ENCODE results near the gene ACYP2.
A peak's percentile ranks its signal among the peaks of the same experiment; 100 is the strongest.
"Not testable (repeated sequence)": the region's sequence is repeated elsewhere in the genome, so short reads cannot be mapped to it uniquely, and the experiment has no call there.

ACYP2 gene

GRCh38 chr2:54099370-54099769 lies 16.0 kb upstream of the ACYP2 start:
- no peak for DNase-seq (ENCODE audit: low read depth in 3 of 3)

DNA sequence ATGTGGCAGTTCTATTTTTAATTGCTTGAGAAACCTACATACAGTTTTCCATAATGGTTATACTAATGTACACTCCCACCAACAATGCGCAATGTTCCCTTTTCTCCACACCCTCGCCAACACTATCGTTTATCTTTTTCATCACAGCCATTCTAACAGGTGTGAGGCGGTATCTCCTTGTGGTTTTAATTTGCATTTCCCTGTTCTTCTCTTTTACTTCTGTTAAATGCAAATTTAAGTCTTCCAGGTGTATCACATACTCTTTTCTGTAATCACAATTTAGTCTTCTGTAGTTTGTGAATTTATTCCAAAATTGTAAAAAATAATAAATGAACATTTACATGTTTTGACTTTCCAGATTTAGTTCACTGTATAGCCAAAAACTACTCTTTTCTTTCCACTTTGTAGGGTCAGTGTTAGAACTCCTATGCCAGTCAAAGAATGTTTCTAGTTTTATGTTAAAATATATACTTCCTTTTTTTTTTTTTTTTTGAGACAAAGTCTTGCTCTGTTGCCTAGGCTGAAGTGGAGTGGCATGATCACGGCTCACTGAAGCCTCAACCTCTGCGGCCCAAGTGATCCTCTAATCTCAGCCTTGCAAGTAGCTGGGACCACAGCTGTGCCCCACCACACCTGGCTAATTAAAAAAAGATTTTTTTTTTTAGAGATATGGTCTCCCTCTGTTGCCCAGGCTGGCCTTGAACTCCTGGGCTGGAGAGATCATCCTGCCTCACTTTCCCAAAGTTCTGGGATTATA lies 15.4 kb upstream of the ACYP2 start:
- DNase-seq (ENCODE audit: low read depth in 3 of 3) = no peak

- DNase-seq (ENCODE audit: low read depth in 3 of 3) = no peak
Measured at GRCh38 chr2:54100772-54101171, 14.6 kb upstream of the ACYP2 start.

DNA sequence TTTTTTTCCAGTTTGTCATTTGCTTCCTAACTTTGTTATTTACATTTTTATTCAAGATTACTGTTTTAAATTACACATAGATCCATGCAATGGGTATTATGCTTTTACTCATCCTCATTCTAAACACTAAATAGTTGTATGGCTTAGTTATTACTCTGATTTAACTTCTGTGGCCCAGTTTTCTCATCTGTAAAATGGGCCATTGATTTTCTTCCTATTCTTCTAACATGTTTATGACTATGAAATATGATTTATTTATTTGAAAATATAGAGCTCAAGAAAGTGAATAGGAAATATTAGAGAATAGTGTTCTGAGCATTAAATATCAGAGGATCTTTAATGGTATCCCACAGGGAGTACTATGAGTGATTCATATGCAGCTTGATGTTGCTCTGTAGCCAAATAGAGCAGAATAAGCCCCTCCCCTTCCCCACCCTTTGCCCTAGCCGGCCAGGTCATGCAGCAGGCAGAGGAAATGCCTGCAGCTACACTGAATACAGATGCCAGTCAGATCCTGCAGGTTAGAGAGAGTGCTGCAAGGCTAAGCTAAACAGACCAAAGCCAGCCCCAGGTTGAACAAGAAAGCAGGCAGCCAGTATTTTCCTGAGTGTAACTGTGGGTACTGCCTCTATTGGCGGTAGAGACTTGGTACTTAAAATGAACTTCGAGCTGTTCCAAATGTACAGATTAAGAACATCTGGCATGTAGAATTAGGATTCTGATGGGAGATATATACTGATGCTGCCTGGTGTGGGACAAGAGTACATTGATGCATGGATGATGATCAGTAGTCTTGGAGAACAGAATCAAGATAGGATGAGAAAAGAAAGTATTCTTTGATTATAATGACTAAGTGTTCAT lies 11.7 kb upstream of the ACYP2 start:
- DNase-seq (ENCODE audit: low read depth in 3 of 3) = peak in 2 of 3 donors; percentile 4 to 18

DNA sequence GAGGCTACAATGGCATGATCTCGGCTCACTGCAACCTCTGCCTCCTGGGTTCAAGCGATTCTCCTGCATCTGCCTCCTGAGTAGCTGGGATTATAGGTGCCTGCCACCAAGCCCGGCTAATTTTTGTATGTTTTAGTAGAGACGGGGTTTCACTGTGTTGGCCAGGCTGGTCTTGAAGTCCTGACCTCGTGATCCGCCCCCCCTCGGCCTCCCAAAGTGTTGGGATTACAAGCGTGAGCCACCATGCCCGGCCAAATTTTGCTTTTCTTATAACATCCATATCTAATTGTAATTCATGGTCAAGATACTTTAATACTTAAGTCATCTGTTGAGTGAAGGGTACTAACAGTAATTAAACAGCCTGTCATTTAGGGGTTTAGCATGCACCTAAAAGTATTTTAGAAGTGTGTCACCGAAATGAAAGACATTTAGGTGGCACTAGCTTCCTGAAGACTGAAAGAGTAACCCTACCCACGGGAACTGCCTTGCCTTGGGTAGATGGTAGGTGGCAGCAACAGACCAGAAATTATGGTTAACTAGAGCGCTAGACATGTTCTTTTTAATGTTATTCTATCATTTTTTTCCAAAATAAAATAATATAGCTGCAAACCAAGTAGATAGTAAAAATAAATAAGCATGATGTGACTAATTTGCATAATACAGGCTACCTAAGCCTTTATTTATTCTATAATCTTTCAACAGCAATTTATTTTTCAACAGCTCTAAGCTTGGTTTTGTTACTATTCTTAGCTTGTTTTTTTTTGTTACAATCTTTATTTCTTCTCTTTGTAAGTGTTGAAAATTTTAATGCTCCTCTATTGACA lies 8.6 kb upstream of the ACYP2 start:
- peak in 1 of 3 donors; percentile 28 for DNase-seq (ENCODE audit: low read depth in 3 of 3)

DNA sequence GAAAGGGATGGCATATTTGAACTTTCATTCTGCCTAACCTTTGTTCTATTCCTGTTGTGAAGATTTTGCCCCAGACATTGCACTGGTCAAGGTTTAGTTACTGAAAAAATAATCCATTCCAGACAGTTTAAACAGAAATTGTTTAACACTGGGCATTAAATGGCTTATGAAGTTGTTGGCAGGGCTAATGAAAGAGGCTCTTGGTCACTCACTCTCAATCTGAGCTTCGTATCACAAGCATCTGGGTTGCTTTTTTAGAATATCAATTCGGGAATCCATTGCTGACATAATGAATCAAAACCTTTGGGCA lies 8.0 kb upstream of the ACYP2 start:
- no peak for DNase-seq (ENCODE audit: low read depth in 3 of 3)

- no peak for DNase-seq (ENCODE audit: low read depth in 3 of 3)
Measured at GRCh38 chr2:54107903-54108615, 7.4 kb upstream of the ACYP2 start.

- no peak for DNase-seq (ENCODE audit: low read depth in 3 of 3)
Measured at GRCh38 chr2:54109848-54110247, 5.6 kb upstream of the ACYP2 start.

DNA sequence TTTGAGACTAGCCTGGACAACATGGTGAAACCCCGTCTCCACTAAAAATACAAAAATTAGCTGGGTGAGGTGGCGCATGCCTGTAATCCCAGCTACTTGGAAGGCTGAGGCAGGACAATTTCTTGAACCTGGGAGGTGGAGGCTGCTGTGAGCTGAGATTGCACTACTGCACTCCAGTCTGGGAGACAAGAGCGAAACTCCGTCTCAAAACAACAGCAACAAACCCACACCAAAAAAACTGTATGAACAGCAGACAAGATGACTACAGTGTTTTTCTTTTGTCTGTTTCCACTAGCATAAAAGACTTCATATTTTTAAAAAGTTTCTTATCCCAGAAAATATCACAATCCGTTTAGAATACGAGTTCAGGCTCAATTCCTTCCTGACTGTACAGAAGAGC lies 936 bp upstream of the ACYP2 start:
- not testable (repeated sequence) for DNase-seq (ENCODE audit: low read depth in 3 of 3)

- DNase-seq (ENCODE audit: low read depth in 3 of 3) = no peak
Measured at GRCh38 chr2:54114936-54115283, 505 bp upstream of the ACYP2 start.

GRCh38 chr2:54116598-54116997 lies 1.2 kb downstream of the ACYP2 start:
- not testable (repeated sequence) for DNase-seq (ENCODE audit: low read depth in 3 of 3)

GRCh38 chr2:54120950-54121349 lies 5.5 kb downstream of the ACYP2 start:
- no peak for DNase-seq (ENCODE audit: low read depth in 3 of 3)

DNA sequence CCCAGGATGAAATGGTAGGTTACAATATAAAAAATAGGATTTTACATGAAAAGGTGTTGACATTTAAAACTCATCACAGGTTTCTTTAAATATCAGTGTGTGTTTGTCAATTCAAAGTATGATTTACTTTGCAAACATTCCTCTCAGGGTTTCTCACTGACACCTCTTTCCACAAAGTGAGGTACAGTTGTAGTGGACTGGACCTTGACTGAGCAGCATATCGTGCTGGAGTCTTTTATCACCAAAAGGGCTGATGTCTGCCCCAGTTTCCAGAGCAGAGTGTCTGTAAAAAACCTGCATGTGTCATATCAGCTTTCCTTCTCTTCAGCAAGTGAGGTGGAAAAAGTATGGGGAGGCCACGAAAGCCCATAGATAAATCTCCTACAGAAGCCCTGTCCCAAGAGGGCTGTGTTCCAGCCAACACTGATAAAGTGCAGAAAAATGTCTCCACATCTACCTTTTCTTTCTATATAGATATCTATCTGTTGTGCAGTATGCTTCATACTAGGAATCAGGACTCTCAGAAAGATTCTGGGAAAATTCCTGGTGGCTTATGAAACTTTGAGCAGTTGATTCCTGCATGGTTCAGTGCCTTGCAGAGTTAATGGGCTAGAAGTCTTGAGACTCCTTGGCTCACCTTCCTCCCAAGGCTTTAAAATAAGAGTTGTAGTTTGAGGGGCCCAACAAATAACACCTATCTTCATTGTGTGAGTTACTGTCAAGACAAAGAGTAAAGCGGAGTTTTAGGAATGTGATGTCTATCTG lies 6.9 kb downstream of the ACYP2 start:
- no peak for DNase-seq (ENCODE audit: low read depth in 3 of 3)

- DNase-seq (ENCODE audit: low read depth in 3 of 3) = no peak
Measured at GRCh38 chr2:54122939-54123338, 7.5 kb downstream of the ACYP2 start.

DNA sequence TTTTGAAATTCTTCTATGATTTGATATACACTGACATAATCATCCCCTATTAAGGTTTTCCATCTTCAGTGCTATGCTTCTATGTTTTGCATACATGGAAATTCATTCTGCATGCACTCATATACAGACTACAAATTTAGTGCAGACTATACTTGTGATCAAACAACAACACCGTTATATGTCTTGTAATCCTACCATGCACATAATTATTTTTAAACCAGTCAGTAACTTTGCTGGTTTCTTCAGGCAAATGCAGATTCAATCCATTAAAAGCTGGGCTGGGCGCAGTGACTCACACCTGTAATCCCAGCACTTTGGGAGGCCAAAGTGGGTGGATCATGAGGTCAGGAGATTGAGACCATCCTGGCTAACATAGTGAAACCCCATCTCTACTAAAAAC lies 11.8 kb downstream of the ACYP2 start:
- DNase-seq (ENCODE audit: low read depth in 3 of 3) = not testable (repeated sequence)

DNA sequence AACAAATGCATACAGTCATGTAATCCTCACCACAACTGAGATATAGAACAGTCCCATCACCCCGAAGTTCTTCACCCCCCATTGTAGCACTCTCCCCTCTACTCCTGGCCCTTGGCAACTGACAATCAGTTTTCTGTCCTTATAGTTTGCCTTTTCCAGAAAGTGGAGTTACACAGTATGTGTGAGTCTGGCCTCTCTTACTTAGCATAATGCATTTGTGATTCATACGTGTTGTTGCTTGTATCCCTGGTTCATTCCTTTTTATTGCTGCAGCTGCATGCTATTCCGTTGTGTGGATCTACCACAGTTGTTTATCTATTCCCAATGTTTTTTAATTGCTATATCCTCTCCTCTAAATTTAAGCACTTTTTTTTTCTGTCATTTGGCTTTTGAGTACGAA lies 17.6 kb downstream of the ACYP2 start:
- DNase-seq (ENCODE audit: low read depth in 3 of 3) = no peak

DNA sequence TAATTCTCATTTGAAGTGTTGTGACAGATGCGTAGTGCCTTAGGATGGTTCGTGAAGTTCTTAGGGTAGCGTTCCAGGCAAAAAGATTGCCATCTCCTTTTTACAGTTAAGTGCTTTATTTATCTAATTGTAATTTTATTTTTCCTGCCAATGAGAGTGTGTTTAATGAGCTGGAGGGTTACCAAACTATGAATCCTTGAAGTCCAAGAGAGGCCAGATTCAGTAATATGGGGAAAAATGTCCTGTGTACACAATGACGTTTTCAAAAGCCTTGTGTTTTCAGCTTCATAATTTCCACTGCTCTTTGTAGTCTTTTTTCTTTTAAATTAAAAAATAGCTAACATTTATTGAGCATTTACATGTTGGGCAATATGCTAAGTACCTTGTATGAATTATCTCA lies 23.8 kb downstream of the ACYP2 start:
- no peak for DNase-seq (ENCODE audit: low read depth in 3 of 3)

DNA sequence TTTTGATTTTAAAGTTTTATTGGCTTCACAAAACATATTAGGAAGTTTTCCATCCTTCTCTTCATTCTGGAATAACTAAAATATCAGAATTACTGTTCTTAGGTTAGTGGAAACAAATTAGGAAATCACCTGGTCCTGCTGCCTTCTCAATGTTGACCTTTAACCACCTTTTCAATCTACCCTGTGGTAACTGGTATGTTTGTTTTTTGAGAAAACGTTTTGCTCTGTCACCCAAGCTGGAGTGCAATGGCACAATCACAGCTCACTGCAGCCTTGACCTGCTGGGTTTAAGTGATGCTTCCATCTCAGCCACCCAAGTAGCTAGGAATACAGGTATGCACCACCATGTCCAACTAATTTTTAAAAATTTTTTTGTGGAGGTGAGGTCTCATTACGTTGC lies 28.4 kb downstream of the ACYP2 start:
- no peak for DNase-seq (ENCODE audit: low read depth in 3 of 3)

- DNase-seq (ENCODE audit: low read depth in 3 of 3) = no peak
Measured at GRCh38 chr2:54148391-54148790, 33.0 kb downstream of the ACYP2 start.

DNA sequence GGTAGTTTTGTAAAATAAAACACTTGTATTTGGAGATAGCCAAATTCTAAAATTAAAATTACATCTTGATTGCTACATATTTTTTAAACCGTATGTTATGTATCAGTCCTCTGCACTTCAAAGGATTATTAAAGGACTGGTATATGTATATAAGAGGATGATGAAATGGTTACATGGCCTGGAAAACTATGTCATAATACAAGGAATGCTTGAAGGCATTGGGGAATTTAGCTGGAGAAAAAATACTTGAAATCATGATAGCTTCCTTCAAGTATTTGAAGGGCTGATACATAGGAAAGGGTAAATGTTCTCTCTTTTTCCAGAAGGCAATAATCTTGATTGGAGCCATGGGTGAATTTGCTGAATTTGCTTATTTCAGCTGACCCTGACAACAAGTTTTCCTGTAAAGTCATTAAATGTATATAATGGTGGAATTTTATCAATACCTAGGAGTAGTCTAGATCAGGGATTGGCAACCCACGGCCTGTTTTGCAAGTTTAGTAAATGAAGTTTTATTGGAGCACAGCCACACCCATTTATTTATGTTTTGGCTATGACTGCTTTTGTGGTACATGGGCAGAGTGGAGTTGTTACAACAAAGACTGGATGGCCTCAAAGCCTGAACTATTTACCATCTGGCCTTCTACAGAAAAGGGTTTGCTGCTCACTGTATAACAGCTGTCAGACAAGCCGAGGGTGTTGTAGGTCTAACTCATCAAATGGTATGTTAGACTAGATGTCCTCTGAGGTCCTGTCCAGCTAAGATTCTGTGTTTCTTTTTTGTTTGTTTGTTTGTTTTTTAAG lies 34.4 kb downstream of the ACYP2 start:
- DNase-seq (ENCODE audit: low read depth in 3 of 3) = no peak
